HepG2 (cell line): ENCODE results near the gene OSM. TPM values are rescaled to one million over a fixed set of nuclear protein-coding genes. Genes with fewer than 3 reads are reported as not detected.

Experiments used
- AGO2 ChIP-seq: fragments of 200-400 bp; formaldehyde crosslinking; optimal IDR thresholded peaks from 2 replicates; pipeline ENCODE3; 2017; ENCODE audit warnings: mild to moderate bottlenecking, low read depth, low read length, moderate library complexity
- GPBP1L1 ChIP-seq: sonication (generic); formaldehyde crosslinking; IDR thresholded peaks from 2 replicates; pipeline ENCODE4 v1.5.0; 2020; ENCODE audit warnings: mild to moderate bottlenecking, missing genetic modification reagents
- MLXIP ChIP-seq: sonication (generic); formaldehyde crosslinking; IDR thresholded peaks from 2 replicates; pipeline ENCODE4 v1.9.0; 2021; ENCODE audit warnings: missing genetic modification reagents, borderline replicate concordance
- MYC ChIP-seq: sonication (generic); formaldehyde crosslinking; IDR thresholded peaks from 2 replicates; pipeline ENCODE4 v1.9.0; 2021; ENCODE audit warnings: missing genetic modification reagents, borderline replicate concordance
- POLR2G ChIP-seq: fragments of 200-400 bp; formaldehyde crosslinking; IDR thresholded peaks from 2 replicates; pipeline ENCODE4 v1.6.1; 2018; ENCODE audit warnings: mild to moderate bottlenecking, low read depth, low read length, moderate library complexity
- RBFOX2 ChIP-seq: fragments of 200-400 bp; formaldehyde crosslinking; IDR thresholded peaks from 2 replicates; pipeline ENCODE4 v1.6.1; 2017; ENCODE audit warnings: low read depth, mild to moderate bottlenecking, low read length
- RERE ChIP-seq: IDR thresholded peaks from 2 replicates; pipeline ENCODE4 v1.6.1; 2016; ENCODE audit warnings: low read depth, missing genetic modification reagents, missing compliant biosample characterization
- ZNF205 ChIP-seq: IDR thresholded peaks from 2 replicates; pipeline ENCODE4 v1.6.1; 2018; ENCODE audit warnings: missing biosample characterization, missing genetic modification reagents
- ZNF652 ChIP-seq: IDR thresholded peaks from 2 replicates; pipeline ENCODE4 v1.6.1; 2016; ENCODE audit warnings: low read depth, borderline replicate concordance
- ZNF687 ChIP-seq: sonication (generic); formaldehyde crosslinking; IDR thresholded peaks from 2 replicates; pipeline ENCODE4 v1.5.1; 2020; ENCODE audit warnings: mild to moderate bottlenecking, missing genetic modification reagents, moderate library complexity
- ZSCAN21 ChIP-seq: sonication (generic); formaldehyde crosslinking; IDR thresholded peaks from 2 replicates; pipeline ENCODE4 v1.8.0; 2022; ENCODE audit warnings: mild to moderate bottlenecking, missing genetic modification reagents, moderate library complexity, borderline replicate concordance
- polyA plus RNA-seq, 8 experiments: library from polyadenylated mRNA; depleted of rRNA in 3 of 8; stranded (reverse) in 7 of 8; unstranded in 1 of 8; fragments of >200 nt; fragmentation: Illumina TruSeq in 4 of 8; extraction: Trizol in 4 of 8; gene quantifications; 2 replicates each; pipeline versions ENCODE4 v1.2.1 to v1.2.3, GENCODE V29; 2011 to 2016; ENCODE audit warnings: low read depth in 4 of 8, missing spikeins in 1 of 8, mixed read lengths in 1 of 8; ENCODE audit not compliant: insufficient read depth in 1 of 8
- total RNA-seq, 5 experiments: library from RNA; depleted of rRNA; stranded (reverse); fragments of >200 nt; fragmentation: Illumina TruSeq; extraction: Trizol; gene quantifications; 2 replicates each; pipeline ENCODE4 v1.2.3, GENCODE V29; 2016; ENCODE audit warnings: low read depth in 1 of 5

OSM gene
- total and polyA plus RNA-seq, 2 of the 13 experiments (the other 11 are each of a cell fraction or from before 2014, with no cell fraction given) = not detected

- TF ChIP-seq RERE (CRISPR knock-in tag) = 0 out of 2 replicates have a peak, but pooled peaks have one; percentile 19
- no peak for TF ChIP-seq ZSCAN21 (CRISPR knock-in tag)
- TF ChIP-seq POLR2G = peak; percentile 53; the same call in 1 of the 2 replicates
- TF ChIP-seq MLXIP = no peak
- 0 out of 2 replicates have a peak, but pooled peaks have one; percentile 26 for TF ChIP-seq ZNF652
- TF ChIP-seq ZNF687 (CRISPR knock-in tag) = peak; percentile 84
- TF ChIP-seq GPBP1L1 = no peak
- TF ChIP-seq MYC (CRISPR knock-in tag) = peak; percentile 49; the same call in 1 of the 2 replicates
- TF ChIP-seq ZNF205 = no peak
- peak; percentile 62 for TF ChIP-seq RBFOX2
- TF ChIP-seq AGO2 = peak; percentile 56
These were observed 17.3 kb downstream of the OSM start (continued) for GRCh38 chr22:30249049-30250038.
